ENCODE measurements around the gene MPG. TPM values are rescaled to one million over a fixed set of nuclear protein-coding genes. Genes with fewer than 3 reads are reported as not detected.
"Not testable (repeated sequence)": the region's sequence is repeated elsewhere in the genome, so short reads cannot be mapped to it uniquely, and the experiment has no call there.

MPG gene
- polyA plus RNA-seq, 1 experiment, result 117 TPM

- no peak for TF ChIP-seq CTCF (IDR thresholded peaks at IDR 0.05; ENCODE audit: insufficient read depth, low read depth, low read length)
- peaks cover 1% of the 10 kb centered on the region; the same call in 1 of the 2 replicates for H3K36me3 ChIP-seq (ENCODE audit: control insufficient read depth, insufficient read depth, low read length)
- POLR2A ChIA-PET, result no interaction called here
- no peak for DNase-seq (ENCODE audit: low read depth)
- H3K4me3 ChIP-seq (ENCODE audit: low read depth, low read length), result no peak overlapping the region
- CTCF ChIA-PET, result interaction anchor here (1.2 kb wide), 1 partner anchor 52 kb away, joined by 3 read pairs; no protein-coding TSS in a partner anchor
- no peaks in the 10 kb centered on the region for H3K27me3 ChIP-seq (ENCODE audit: control insufficient read depth, insufficient read depth, low read length)
Measured at GRCh38 chr16:45454-45853, 32.6 kb upstream of the MPG start.

- DNase-seq (ENCODE audit: low read depth); POLR2A ChIA-PET: not testable (repeated sequence)
- CTCF ChIA-PET, result interaction anchor here (0.7 to 1.2 kb wide), 2 partner anchors 15 to 51 kb away, joined by 3 read pairs; no protein-coding TSS in a partner anchor
Measured at GRCh38 chr16:46510-46909, 31.5 kb upstream of the MPG start.

GRCh38 chr16:47234-47633 is 30.8 kb upstream of the MPG start:
- Histone ChIP-seq H3K4me3 (ENCODE audit: low read depth, low read length) (no peak overlapping the region), H3K36me3 (ENCODE audit: control insufficient read depth, insufficient read depth, low read length) (no peaks in the 10 kb centered on the region), H3K27me3 (ENCODE audit: control insufficient read depth, insufficient read depth, low read length) (no peaks in the 10 kb centered on the region)
- ChIA-PET POLR2A (no interaction called here), CTCF (no interaction called here)
- no peak for DNase-seq (ENCODE audit: low read depth)
- no peak for TF ChIP-seq CTCF (IDR thresholded peaks at IDR 0.05; ENCODE audit: insufficient read depth, low read depth, low read length)

More at GRCh38 chr16:46510-46909, 31.5 kb upstream of the MPG start:
- not testable (repeated sequence) for H3K4me3 ChIP-seq (ENCODE audit: low read depth, low read length); H3K36me3 ChIP-seq (ENCODE audit: control insufficient read depth, insufficient read depth, low read length); H3K27me3 ChIP-seq (ENCODE audit: control insufficient read depth, insufficient read depth, low read length)

- ChIA-PET CTCF (no interaction called here), POLR2A (no interaction called here)
- Histone ChIP-seq H3K4me3 (ENCODE audit: low read depth, low read length) (no peak overlapping the region), H3K27me3 (ENCODE audit: control insufficient read depth, insufficient read depth, low read length) (no peaks in the 10 kb centered on the region), H3K36me3 (ENCODE audit: control insufficient read depth, insufficient read depth, low read length) (peaks cover 7% of the 10 kb centered on the region)
- TF ChIP-seq CTCF (IDR thresholded peaks at IDR 0.05; ENCODE audit: insufficient read depth, low read depth, low read length), result no peak
- DNase-seq (ENCODE audit: low read depth), result no peak
Measured at GRCh38 chr16:50769-51591, 27.0 kb upstream of the MPG start.

GRCh38 chr16:53346-54236 is 24.4 kb upstream of the MPG start, which contains the start of the genes POLR3K and SNRNP25:
Gene POLR3K (minus strand): TSS chr16:53608. CDS start chr16:53586, 22 bp downstream.
Gene SNRNP25 (plus strand): TSS chr16:53828. CDS start chr16:54017, 189 bp downstream.
- ChIA-PET POLR2A (no interaction called here), CTCF (interaction anchor here (0.5 to 3.0 kb wide), 4 partner anchors 10 to 51 kb away, joined by 3 to 14 read pairs (median 3); no protein-coding TSS in a partner anchor)
- peak; percentile 84 for DNase-seq (ENCODE audit: low read depth)
- Histone ChIP-seq H3K36me3 (ENCODE audit: control insufficient read depth, insufficient read depth, low read length) (peaks cover 29% of the 10 kb centered on the region), H3K4me3 (ENCODE audit: low read depth, low read length) (peak within 1 kb of the TSS; percentile 68), H3K27me3 (ENCODE audit: control insufficient read depth, insufficient read depth, low read length) (no peaks in the 10 kb centered on the region)
- no peak for TF ChIP-seq CTCF (IDR thresholded peaks at IDR 0.05; ENCODE audit: insufficient read depth, low read depth, low read length)

Data from BJ (cell line).